Immature natural killer cell (primary cell): ENCODE data around the gene GPHN. TPM values are rescaled to one million over a fixed set of nuclear protein-coding genes. Genes with fewer than 3 reads are reported as not detected.
"Not testable (repeated sequence)": the region's sequence is repeated elsewhere in the genome, so short reads cannot be mapped to it uniquely, and the experiment has no call there.

Experiments used
- DNase-seq, 3 donors: peaks; one replicate each; pipeline ENCODE4 v3.0.0; 2022; ENCODE audit warnings: mixed read lengths in 1 of 3
- H3K27ac Mint-ChIP-seq, 6 donors: one replicate each; pipeline ENCODE4 v1.8.0; 2020; ENCODE audit warnings: mixed read lengths in 6 of 6, mild to moderate bottlenecking in 5 of 6, inconsistent platforms in 4 of 6, moderate library complexity in 3 of 6
- H3K27me3 Mint-ChIP-seq, 3 donors: one replicate each; pipeline ENCODE4 v1.8.0; 2020 to 2021; ENCODE audit warnings: low read depth in 3 of 3, mild to moderate bottlenecking in 3 of 3, mixed read lengths in 3 of 3, moderate library complexity in 3 of 3, inconsistent platforms in 1 of 3
- H3K36me3 Mint-ChIP-seq, 3 donors: one replicate each; pipeline ENCODE4 v1.8.0; 2020; ENCODE audit warnings: mixed read lengths in 3 of 3, inconsistent platforms in 2 of 3, mild to moderate bottlenecking in 2 of 3
- H3K4me1 Mint-ChIP-seq, 2 donors: one replicate each; pipeline ENCODE4 v1.8.0; 2020; ENCODE audit warnings: inconsistent platforms in 2 of 2, mild to moderate bottlenecking in 2 of 2, mixed read lengths in 2 of 2, moderate library complexity in 1 of 2
- H3K4me3 Mint-ChIP-seq, 5 donors: one replicate each; pipeline ENCODE4 v1.8.0; 2020; ENCODE audit warnings: mild to moderate bottlenecking in 5 of 5, mixed read lengths in 5 of 5, inconsistent platforms in 3 of 5, moderate library complexity in 3 of 5
- H3K9me3 Mint-ChIP-seq, 6 donors: one replicate each; pipeline ENCODE4 v1.8.0; 2020; ENCODE audit warnings: mild to moderate bottlenecking in 6 of 6, mixed read lengths in 6 of 6, inconsistent platforms in 4 of 6, moderate library complexity in 3 of 6
- polyA plus RNA-seq, 3 donors: library from polyadenylated mRNA; unstranded; fragments of 300-500 nt; fragmentation: Illumina TruSeq; gene quantifications; one replicate each; pipeline ENCODE4 v1.2.3, GENCODE V29; 2021

Gene GPHN
- polyA plus RNA-seq, 3 donors from 2014 or later = 2.1 to 4.4 TPM; not detected in 1

DNA sequence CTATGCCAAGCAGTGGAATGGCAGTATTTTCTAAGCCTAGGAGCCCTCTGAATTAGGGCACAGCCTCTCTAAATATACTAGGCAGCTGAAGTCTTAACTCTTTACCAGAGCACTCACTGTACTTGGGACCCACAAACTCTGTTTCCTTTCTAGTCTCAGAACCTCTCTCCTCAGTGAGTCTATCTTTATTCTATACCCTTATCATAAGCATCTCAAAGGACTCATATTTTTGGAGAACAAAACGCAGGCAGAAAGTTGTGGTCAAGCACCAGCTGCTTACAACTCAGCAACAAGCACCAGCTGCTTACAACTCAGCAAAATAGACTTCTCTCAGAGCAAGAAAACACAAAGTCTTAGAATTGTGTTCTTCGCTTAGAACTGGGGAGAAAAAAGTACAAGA lies 20.8 kb upstream of the GPHN start:
- Mint-ChIP-seq H3K27ac (no peak overlapping the region), H3K36me3 (peaks cover 0 to 4% (median 0%) of the 10 kb centered on the region in 3 donors), H3K4me1 (no peaks in the 10 kb centered on the region), H3K9me3 (no peaks in the 10 kb centered on the region), H3K4me3 (no peak overlapping the region), H3K27me3 (peaks cover 0 to 1% (median 0%) of the 10 kb centered on the region in 3 donors)
- no peak for DNase-seq

DNA sequence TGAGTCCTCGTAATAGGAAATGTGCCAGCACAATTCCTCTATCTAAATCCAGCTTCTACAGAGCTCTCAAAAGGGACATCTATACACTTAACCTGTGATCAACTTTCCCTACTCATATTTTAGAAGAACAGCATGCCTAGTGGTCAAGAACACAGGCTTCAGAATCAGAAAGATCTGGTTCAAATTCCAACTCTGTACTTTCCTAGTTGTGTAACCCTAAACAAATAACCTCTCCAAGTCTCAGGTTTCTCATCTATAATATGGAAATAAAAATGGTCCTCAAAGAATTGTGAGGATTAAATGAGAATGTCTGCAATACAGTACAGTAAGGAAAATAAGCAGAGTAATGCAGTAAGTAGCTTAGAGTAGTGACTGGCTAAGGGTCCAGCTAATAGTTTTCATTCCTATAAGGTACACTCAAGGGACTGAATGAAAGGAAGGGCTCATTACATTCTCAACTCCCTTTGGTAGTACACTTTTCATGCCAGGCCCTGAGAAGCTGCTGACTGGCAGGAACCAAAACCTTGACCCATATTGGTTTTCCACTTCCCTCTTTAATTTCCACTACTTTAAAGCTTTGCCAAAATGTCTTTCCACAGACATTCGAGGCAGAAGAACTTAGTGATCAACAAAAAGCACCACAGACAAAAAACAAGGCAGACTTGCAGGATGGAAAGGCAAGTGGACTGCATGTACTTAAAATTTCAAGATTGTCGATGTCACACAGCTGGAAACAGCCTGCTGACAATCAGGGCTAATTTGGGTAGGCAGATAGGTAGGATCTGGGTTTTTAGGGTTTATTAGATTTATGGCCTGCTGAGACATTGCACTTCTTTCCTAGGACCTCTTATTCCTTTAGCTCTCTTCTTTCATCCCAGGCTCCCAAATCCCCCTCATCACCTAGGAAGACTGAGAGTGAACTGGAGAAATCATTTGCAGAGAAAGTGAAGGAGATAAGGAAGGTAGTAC lies 17.5 kb upstream of the GPHN start:
- Mint-ChIP-seq H3K27me3 (peaks cover 0 to 3% (median 0%) of the 10 kb centered on the region in 3 donors), H3K9me3 (no peaks in the 10 kb centered on the region), H3K4me3 (no peak overlapping the region), H3K27ac (no peak overlapping the region), H3K4me1 (peaks cover 0 to 2% of the 10 kb centered on the region in 2 donors), H3K36me3 (no peaks in the 10 kb centered on the region)
- no peak for DNase-seq

DNA sequence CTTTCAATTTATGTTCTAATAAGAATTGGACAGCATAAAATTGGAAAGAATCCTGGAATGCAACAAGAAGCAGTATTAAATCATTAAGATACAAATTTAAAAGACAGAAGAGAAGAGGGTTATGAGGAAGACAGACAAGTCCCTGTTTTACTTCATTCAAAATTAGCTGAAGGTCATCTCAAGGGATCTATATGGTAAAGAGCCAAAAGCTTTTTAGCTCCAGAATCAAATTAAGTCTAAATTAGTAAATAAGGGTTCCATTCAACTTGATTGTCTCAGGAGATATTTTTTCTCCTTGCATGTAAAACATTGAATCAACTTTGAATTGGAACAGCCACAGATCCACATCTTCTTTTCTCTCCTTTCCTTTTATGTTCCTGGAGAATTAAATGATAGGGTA lies 14.2 kb upstream of the GPHN start:
- Mint-ChIP-seq H3K4me3 (no peak overlapping the region), H3K27ac (peak overlapping the region in 1 of 6 donors; percentile 30), H3K27me3 (peaks cover 0 to 1% (median 0%) of the 10 kb centered on the region in 3 donors), H3K9me3 (no peaks in the 10 kb centered on the region), H3K36me3 (no peaks in the 10 kb centered on the region), H3K4me1 (peaks cover 1 to 11% of the 10 kb centered on the region in 2 donors)
- DNase-seq = no peak

DNA sequence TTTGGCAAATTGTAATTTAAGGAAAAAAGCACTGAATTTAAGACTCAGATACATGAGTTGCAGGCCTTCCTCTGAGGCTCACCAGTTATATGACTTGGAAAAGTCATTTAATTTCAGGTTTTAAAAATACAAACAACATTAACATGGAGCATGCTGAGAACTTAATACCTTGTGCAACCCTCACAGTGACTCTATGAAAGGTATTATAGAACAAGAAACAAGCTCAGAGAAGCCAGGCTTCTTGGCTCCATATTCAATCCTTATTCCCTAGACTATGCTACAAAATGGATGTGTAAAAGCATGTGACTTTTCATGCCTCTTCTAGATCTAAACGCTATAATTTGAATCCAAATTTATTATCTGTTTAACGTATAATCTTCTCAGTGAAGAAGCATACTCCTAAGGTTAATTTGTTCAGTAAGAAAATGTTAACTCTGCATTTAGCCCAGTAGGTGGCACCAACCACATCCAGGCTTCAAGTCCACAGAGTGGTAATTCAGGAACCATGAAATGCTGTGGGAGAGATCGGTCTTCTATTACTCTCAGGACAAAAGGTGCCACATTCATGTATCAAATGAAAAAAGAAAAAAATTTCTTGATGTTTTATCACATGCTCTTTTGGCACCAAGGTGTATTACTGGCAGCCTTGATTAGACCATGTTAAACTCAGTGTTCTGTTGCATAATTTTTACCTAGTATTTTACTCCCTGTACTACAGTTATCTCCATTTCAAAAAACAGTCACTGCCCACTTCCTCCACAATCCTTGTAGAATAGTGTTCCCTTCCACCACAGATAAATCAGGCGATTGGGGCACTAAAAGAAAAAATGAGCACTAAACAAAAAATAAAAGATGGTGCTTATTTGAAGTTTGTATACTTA lies 12.5 kb upstream of the GPHN start:
- Mint-ChIP-seq H3K36me3 (no peaks in the 10 kb centered on the region), H3K4me3 (no peak overlapping the region), H3K4me1 (peaks cover 1 to 11% of the 10 kb centered on the region in 2 donors), H3K9me3 (no peaks in the 10 kb centered on the region), H3K27ac (no peak overlapping the region), H3K27me3 (peaks cover 0 to 1% (median 0%) of the 10 kb centered on the region in 3 donors)
- DNase-seq = peak; percentile 12 to 40 (median 23)

DNA sequence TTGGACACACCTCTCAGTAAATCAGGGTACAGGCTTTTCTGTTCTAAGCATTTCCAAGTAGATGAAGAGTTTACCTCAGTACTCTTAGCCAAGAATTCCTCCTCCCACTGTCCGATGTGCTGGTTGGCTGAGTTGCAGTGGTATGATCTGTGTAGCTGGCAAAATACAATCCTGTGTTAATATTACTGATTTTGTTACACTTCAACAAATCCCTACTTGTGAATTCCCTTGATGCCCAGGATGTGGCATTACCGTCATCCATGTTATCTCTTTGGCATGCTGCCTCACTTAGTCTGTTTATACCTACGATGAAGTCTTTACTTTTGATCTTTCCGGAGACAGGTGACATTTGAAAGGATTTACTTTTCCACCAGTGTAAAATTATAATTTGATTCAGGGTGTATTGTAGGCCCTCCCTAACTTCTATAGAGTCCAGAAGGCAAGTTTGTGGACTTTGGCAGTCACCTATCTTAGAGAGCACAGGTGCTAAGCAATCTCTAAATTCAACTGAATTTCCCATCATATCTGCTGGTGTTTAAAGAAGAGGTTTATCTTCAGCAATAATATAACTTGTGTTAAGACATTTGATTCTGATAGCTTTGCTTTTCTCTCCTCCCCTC lies 11.6 kb upstream of the GPHN start:
- Mint-ChIP-seq H3K36me3 (no peaks in the 10 kb centered on the region), H3K27me3 (peaks cover 0 to 1% (median 0%) of the 10 kb centered on the region in 3 donors), H3K27ac (no peak overlapping the region), H3K4me1 (peaks cover 1 to 11% of the 10 kb centered on the region in 2 donors), H3K4me3 (no peak overlapping the region), H3K9me3 (no peaks in the 10 kb centered on the region)
- DNase-seq = no peak

- no peak overlapping the region for H3K4me3 Mint-ChIP-seq
- DNase-seq = no peak
- no peaks in the 10 kb centered on the region for H3K9me3 Mint-ChIP-seq
- no peaks in the 10 kb centered on the region for H3K36me3 Mint-ChIP-seq
- peaks cover 1 to 11% of the 10 kb centered on the region in 2 donors for H3K4me1 Mint-ChIP-seq
- peaks cover 0 to 1% (median 0%) of the 10 kb centered on the region in 3 donors for H3K27me3 Mint-ChIP-seq
- H3K27ac Mint-ChIP-seq = no peak overlapping the region
Observed at GRCh38 chr14:66496911-66497310, 11.0 kb upstream of the GPHN start.

DNA sequence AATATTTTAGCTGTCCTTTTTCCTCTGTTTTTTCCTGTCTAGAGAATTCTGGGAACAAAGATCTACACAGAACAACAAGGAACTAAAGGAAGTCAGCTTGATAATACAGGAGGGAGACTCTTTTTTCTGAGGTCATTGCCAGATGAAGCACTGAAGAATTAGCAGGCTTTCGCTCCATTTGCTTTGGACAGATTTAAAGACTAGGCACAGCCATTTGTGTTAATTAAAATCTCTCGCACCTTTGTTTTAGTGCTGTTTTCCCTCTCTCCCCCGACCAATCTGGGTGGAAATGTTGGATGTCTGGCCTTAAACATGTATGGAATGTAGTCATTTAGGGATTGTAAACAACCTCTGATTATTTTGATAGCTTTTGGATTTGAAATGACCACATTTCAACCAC lies 9.6 kb upstream of the GPHN start:
- H3K9me3 Mint-ChIP-seq = no peaks in the 10 kb centered on the region
- H3K4me1 Mint-ChIP-seq = peaks cover 1 to 11% of the 10 kb centered on the region in 2 donors
- H3K27me3 Mint-ChIP-seq = no peaks in the 10 kb centered on the region
- H3K4me3 Mint-ChIP-seq = no peak overlapping the region
- no peaks in the 10 kb centered on the region for H3K36me3 Mint-ChIP-seq
- no peak overlapping the region for H3K27ac Mint-ChIP-seq
- DNase-seq = no peak

DNA sequence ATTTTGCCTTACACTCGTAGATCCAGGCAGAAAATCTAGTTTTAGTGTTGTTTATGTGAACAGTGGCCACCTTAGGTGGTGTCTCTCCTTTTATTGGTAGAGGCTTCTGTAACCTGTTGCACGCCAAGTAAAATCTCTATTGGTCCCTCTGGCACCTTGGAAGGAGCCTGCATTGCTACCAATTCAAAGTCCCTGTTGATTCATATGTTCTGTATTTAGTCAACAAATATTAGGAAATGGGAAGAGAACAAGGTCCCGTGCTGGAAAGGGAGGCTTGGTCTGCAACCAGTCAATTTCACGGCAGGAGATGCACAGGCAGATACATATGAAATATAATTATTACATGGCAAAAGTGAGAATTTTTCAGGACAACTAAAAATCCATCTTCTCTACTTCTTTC lies 6.4 kb upstream of the GPHN start:
- no peak for DNase-seq
- Mint-ChIP-seq H3K4me3 (no peak overlapping the region), H3K4me1 (peaks cover 4 to 5% of the 10 kb centered on the region in 2 donors), H3K9me3 (no peaks in the 10 kb centered on the region), H3K27me3 (no peaks in the 10 kb centered on the region), H3K27ac (no peak overlapping the region), H3K36me3 (no peaks in the 10 kb centered on the region)

- H3K27ac Mint-ChIP-seq, H3K27me3 Mint-ChIP-seq, H3K9me3 Mint-ChIP-seq, H3K36me3 Mint-ChIP-seq, H3K4me3 Mint-ChIP-seq, DNase-seq: not testable (repeated sequence)
- H3K4me1 Mint-ChIP-seq = peaks cover 8 to 10% of the 10 kb centered on the region in 2 donors
Observed at GRCh38 chr14:66502836-66503235, 5.1 kb upstream of the GPHN start.

DNA sequence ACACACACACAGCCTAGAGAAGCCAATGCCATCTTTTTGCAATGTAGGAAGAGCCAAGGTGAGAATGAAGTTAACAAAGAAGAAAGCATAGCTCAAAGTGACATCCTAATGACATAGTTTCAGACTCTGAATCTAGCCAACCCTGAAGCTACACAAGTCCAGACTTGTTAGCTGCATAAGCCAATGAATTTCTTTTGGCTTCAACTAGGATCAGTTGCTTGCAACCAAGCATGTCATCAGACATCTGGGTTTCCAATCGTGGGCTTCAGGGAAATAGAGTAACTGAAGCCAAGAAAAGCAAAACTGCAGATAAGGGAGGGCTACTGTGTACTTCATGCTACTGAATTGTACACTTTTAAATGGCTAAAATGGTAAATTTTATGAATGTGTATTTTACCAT lies 4.4 kb upstream of the GPHN start:
- Mint-ChIP-seq H3K27me3 (no peaks in the 10 kb centered on the region), H3K36me3 (no peaks in the 10 kb centered on the region), H3K9me3 (no peaks in the 10 kb centered on the region), H3K27ac (no peak overlapping the region), H3K4me1 (peaks cover 8 to 10% of the 10 kb centered on the region in 2 donors), H3K4me3 (no peak overlapping the region)
- no peak for DNase-seq

- no peak for DNase-seq
- H3K4me3 Mint-ChIP-seq = peak overlapping the region; percentile 95 to 99 (median 98)
- no peaks in the 10 kb centered on the region for H3K9me3 Mint-ChIP-seq
- H3K27ac Mint-ChIP-seq = peak overlapping the region; percentile 75 to 90 (median 85)
- H3K27me3 Mint-ChIP-seq = peaks cover 2 to 6% (median 3%) of the 10 kb centered on the region in 3 donors
- peaks cover 19 to 20% of the 10 kb centered on the region in 2 donors for H3K4me1 Mint-ChIP-seq
- H3K36me3 Mint-ChIP-seq = no peaks in the 10 kb centered on the region
Observed at GRCh38 chr14:66507181-66507721, 696 bp upstream of the GPHN start.

DNA sequence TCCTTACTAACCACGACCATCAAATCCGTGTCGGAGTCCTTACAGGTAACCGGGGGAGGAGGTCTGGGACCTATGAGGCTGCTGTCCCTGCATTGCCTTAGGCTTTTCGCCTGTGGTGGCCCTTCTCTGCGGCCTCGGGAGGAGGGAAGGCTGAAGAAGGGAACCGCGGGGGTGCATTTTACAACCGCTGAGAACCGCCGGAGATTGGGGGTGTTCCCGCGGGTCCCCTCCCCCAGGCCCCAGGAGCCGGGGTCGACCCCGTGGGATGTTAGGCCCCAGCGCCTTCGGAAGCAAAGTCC lies 549 bp downstream of the GPHN start:
- H3K27ac Mint-ChIP-seq = peak overlapping the region; percentile 57 to 88 (median 79)
- peaks cover 19 to 20% of the 10 kb centered on the region in 2 donors for H3K4me1 Mint-ChIP-seq
- H3K4me3 Mint-ChIP-seq = peak overlapping the region; percentile 95 to 99 (median 98)
- peaks cover 3 to 6% (median 4%) of the 10 kb centered on the region in 3 donors for H3K27me3 Mint-ChIP-seq
- no peak for DNase-seq
- no peaks in the 10 kb centered on the region for H3K9me3 Mint-ChIP-seq
- no peaks in the 10 kb centered on the region for H3K36me3 Mint-ChIP-seq

DNA sequence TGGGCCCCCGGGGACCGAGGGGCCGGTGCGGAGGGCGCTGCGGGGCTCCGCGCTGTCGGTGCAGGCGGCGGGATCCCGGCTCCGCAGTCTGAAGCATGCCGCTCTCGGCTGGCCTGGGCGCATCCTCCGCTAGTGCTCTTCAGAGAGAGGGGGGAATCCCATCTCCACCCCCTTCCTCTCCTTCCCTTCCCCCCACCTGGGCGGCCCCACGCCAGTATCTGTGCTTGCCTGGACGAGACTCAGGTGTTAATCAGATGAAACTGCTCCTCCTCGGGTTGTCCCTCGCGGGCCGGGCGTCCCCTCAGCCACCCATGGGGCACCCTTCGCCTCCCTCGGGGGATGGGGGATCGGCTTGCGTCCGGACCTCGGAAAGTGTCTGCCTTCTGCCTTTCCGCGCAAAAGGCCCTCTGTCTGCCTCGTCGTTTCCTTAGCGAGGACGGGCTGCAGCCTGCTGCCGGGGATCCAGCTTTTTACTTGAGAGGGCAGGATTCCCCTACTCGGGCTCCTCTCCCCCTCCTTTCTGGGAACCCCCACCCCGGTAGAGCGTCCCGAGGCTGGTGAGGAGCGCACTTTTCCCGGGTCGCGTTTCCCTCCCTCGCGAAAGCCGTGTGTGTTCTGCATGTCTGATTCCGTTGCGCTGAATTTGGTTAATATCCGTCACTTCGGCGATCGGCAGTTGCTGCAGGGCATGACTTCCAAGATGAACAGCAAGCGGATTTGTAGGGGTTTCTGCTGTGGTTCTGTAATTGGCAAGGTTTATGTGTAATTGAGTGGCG lies 1.1 kb downstream of the GPHN start:
- peak; percentile 16 to 27 (median 19) for DNase-seq
- H3K4me3 Mint-ChIP-seq = peak overlapping the region; percentile 79 to 98 (median 84)
- no peaks in the 10 kb centered on the region for H3K9me3 Mint-ChIP-seq
- H3K36me3 Mint-ChIP-seq = no peaks in the 10 kb centered on the region
- H3K4me1 Mint-ChIP-seq = peaks cover 19 to 20% of the 10 kb centered on the region in 2 donors
- H3K27ac Mint-ChIP-seq = peak overlapping the region in 4 of 6 donors; percentile 26 to 76 (median 58)
- H3K27me3 Mint-ChIP-seq = peaks cover 3 to 6% (median 4%) of the 10 kb centered on the region in 3 donors
